ENCODE results near the gene ZNF17.
"Not testable (repeated sequence)": the region's sequence is repeated elsewhere in the genome, so short reads cannot be mapped to it uniquely, and the experiment has no call there.

Gene ZNF17

DNA sequence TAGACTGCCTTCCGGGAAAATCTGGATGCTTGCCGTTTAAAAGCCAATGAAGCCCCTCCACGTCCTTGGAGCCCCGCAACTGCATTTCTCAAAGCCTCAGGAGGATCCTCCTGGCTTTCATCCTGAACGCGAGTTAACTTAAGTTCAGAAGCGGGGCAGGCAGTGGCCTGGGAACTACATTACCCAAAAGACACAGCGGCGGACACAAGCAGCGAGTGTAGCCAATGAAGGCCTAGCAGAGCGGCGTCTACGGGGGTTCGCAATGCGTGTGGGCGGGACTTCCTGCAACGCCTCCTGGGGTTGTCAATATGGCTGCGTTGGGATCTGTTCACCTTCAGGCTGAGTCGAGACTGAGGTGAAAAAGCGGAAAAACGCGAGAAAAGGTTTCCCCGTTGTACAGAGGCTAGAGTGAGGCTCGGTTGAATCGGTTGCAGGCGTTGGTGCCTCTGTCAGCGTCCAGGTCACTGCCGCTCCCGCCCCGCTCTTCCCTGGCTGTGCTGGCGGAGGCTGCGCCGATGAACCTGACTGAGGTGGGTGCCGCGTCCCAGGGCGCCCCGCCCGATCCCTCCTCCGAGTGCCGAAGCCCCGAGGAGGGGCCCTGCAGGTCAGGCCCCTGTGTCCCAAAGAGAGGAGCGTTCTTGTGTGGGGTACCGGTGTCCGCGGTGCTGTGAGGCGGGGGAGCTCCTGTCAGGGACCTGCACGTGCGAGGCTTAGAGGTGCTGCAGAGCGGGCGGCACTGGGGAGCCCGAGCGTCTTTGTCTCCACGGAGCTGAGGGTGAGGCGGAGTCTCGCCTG lies at the start of gene ZNF17:
Gene ZNF17 (plus strand): TSS at position 285 of the 795 bp plus-strand sequence. CDS start 2,455 bp downstream, outside the sequence.
- DNase-seq, result peak; percentile 92

GRCh38 chr19:57362419-57362818 lies 48.5 kb upstream of the ZNF17 start:
- no peak for DNase-seq

DNA sequence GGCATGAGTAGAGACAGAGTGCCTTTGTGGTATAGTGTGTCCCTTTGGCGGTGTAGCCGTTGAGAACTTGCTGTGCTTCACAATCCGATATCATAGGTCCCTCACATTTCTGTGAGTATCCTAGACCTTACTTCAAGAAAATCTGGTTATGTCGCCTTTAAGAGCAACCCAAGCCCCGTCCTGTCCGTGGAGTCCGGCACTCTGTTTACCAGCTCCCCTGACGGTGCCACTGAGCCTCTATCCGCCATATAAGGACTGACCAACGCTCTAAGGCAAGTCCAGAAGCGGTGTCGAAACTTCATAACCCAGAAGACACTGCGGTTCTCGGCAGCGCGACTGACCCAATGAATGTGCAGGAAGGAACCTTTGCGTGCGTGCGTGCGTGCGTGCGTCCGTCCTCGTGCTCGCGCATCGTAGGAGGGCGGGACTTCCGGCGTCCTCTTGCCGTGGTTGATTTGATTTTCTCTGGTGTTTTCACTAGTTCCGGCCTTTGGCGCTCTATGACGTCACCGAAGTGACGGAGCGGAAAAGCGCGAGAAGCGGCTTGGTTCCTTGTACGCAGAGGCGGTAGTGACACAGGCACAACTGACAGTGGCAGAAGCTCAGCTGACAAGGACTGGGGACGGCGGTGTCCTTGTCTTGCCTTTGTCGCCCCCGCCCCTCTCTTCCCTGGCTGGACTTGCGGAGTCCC lies 47.8 kb upstream of the ZNF17 start, which contains the start of the genes TRAPPC2B and ZNF547:
Gene TRAPPC2B (plus strand): TSS at position 555 of the 691 bp plus-strand sequence. CDS start 1,283 bp downstream, outside the sequence.
Gene ZNF547 (plus strand): TSS at position 555 of the 691 bp plus-strand sequence. CDS start 5,005 bp downstream, outside the sequence.
- DNase-seq, result peak; percentile 98

GRCh38 chr19:57363688-57364181 lies 47.2 kb upstream of the ZNF17 start:
- no peak for DNase-seq

DNA sequence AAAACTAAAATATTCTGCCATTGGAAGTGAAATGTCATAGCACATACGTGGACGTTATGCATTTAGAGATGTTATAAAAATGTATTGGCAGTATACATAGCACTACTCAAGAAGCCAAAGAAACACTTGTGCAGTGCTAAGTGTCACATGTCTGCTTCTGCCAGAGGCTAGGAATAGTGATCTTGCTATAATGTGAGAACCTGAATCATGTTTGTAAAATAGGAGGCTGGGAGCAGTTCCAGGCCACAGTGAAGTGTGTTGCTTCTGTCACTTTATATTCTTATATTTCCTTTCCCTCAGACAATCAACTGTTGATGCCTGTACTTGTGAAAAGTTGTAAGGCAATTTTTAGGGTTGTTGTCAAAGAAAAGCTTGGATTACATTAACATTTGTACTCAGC lies 44.2 kb upstream of the ZNF17 start:
- DNase-seq, result no peak

GRCh38 chr19:57374179-57374578 lies 36.8 kb upstream of the ZNF17 start:
- no peak for DNase-seq

DNA sequence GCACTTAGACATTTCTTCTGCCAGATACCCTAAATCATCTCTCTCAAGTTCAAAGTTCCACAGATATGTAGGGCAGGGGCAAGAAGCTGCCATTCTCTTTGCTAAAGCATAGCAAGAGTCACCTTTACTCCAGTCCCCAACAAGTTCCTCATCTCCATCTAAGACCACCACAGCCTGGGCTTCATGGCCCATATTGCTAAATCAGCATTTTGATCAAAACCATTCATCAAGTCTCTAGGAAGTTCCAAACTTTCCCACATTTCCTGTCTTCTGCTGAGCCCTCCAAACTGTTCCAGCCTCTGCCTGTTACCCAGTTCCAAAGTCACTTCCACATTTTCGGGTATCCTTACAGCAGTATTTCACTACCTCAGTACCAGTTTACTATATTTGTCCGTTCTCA lies 36.3 kb upstream of the ZNF17 start:
- not testable (repeated sequence) for DNase-seq

DNA sequence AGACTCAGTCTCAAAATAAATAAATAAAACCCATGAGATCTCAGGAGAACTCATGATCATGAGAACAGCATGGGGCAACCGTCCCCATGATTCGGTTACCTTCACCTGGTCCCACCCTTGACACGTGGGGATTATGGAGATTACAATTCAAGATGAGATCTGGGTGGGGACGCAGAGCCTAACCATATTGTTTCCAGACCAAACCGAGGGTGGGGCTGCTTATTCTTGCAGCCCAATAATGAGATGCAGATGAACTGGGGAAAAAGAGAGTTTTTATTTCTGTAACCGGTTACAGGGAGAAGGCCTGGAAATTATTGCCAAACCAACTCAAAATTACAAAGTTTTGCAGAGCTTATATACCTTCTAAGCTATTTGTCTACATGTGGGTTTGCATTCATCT lies 34.8 kb upstream of the ZNF17 start:
- DNase-seq, result no peak

DNA sequence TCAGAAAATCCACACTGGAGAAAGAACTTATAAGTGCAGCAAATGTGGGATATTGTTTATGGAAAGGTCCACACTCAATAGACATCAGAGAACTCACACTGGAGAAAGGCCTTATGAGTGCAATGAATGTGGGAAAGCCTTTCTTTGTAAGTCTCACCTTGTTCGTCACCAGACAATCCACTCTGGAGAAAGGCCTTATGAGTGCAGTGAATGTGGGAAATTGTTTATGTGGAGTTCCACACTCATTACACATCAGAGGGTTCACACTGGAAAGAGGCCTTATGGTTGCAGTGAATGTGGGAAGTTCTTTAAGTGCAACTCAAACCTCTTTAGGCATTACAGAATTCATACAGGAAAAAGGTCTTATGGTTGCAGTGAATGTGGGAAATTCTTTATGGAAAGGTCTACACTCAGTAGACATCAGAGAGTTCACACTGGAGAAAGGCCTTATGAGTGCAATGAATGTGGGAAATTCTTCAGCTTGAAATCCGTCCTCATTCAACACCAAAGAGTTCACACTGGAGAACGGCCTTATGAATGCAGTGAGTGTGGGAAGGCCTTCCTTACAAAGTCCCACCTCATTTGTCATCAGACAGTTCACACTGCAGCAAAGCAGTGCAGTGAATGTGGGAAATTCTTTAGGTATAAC lies 33.3 kb upstream of the ZNF17 start:
- DNase-seq, result no peak

- DNase-seq, result no peak
These were observed 30.0 kb upstream of the ZNF17 start for GRCh38 chr19:57380923-57381322.

GRCh38 chr19:57382806-57383488 lies 28.0 kb upstream of the ZNF17 start:
- no peak for DNase-seq

DNA sequence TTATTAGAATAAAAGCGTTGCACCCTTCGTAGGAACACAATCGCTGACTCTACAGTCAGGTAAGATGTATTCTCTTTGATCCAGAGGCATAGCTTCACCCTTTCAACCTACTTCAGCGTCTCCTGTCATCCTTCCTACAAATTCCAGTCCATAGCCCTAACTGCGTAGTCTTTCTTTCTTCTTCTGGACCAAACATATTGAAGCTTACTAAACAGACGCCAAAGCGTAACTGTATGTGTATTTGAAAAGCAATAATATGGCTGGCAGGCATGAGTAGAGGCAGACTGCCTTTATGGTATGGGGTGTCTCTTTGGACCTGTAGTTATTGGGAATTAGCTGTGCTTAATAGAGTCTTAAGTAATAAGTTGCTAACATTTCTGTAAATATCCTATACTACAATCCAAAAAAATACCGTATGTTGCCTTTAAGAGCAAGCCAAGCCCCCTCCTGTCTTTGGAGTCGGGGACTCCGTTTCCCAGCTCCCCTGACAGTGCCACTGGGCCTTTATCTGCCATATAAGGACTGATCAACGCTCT lies 21.7 kb upstream of the ZNF17 start:
- DNase-seq, result no peak

DNA sequence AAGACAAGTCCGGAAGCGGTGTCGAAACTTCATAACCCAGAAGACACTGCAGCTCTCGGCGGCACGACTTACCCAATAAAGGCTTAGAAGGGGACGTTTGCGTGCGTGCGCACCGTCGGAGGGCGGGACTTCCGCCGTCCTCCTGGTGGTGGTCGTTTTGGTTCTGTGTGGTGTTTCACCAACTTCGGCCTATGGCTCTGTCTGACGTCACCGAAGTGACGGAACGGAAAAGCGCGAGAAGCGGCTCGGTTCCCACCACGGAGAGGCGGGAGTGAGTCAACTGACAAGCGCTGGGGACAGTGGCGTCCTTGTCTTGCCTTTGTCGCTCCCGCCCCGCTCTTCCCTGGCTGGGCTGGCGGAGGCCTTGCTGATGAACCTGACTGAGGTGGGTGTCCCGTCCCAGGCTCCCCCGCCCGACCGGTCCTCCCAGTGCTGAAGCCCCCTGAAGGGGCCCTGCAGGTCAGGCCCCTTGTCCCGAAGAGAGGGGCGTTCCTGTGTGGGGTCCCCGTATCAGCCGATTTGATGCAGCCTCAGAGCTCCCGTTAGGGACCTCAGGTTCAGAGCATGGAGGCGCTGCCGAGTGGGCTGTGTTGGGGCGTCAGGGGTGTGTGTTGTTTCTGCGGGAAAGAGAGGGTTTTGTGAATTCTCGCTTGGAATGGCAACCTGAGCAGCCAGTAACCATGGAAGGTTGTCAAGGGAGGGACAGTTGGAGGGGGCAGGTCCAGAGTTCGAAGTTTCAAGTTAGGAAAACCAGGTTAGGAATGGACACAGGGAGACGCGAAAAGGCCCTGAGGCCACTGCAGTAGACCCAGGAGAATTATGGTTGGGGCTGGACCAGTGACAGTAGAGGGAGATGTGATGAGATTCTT lies 21.0 kb upstream of the ZNF17 start, which contains the start of gene ZNF548:
Gene ZNF548 (plus strand): TSS at position 125 of the 869 bp plus-strand sequence. CDS start 246 bp downstream, at position 371.
- DNase-seq, result peak; percentile 99

DNA sequence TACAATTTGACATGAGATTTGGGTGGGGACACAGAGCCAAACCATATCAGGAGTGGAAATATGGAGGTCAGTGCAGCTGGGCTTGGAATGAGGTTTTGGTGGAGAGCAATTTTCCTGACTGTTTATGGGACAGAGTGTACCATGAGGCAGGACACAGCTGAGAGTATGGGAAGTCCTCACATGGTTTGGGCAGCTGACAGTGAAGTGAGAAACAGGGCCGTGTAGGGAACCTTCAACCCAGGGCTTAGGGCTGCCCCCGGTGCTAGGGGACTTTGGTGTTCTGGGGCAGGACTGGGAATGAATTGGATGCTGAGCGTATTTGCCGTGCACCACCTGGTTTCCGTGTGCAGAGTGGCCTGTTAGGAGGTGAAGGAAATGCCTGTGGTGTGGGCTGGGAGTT lies 15.3 kb upstream of the ZNF17 start:
- DNase-seq, result no peak

GRCh38 chr19:57398868-57399267 lies 12.1 kb upstream of the ZNF17 start:
- DNase-seq, result no peak

- no peak for DNase-seq
These were observed 7.0 kb upstream of the ZNF17 start for GRCh38 chr19:57403737-57404563.

DNA sequence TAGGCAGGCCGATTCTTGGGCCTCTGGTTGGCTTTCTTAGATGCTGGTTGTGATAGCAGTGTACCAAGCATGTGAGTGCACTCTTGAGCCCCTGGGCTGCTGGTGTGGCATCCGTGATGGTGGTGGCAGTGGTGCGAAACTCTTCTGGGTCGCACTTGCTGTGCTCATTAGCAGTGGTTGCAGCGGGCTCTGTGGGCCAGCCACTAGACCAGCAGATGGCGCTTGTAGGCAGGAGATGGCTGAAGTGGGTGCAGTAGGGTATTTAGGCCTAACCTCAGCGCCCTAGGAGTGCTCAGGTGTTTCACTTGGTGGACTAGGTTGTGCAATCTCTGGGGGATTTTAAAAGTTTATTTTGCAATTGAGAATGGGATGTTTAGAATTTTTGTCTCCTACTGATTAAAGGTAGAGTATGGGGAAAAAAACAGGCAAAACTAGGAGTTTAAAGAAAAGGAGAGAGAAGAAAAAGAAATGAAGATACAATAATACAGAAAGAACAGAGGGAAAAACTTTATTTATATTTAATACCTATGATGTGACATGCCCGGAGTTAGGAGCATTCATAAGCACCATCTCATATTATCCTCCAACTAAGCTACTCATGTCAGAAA lies 4.3 kb upstream of the ZNF17 start:
- peak; percentile 81 for DNase-seq

GRCh38 chr19:57419439-57419838 lies 8.5 kb downstream of the ZNF17 start:
- DNase-seq, result no peak

- DNase-seq, result no peak
These were observed 10.1 kb downstream of the ZNF17 start for GRCh38 chr19:57421037-57421436.

Data from stimulated activated CD8-positive, alpha-beta memory T cell treated with anti-CD3 and anti-CD28 coated beads, Interleukin-4, amount 100 ng/mL, for 48 hours (primary cell).